Measurements from ENCODE around the gene DDX11. TPM values are rescaled to one million over a fixed set of nuclear protein-coding genes. Genes with fewer than 3 reads are reported as not detected.
"Not testable (repeated sequence)": the region's sequence is repeated elsewhere in the genome, so short reads cannot be mapped to it uniquely, and the experiment has no call there.

DDX11 gene
- polyA plus RNA-seq, 12 donors, result 20.6 to 52.2 (median 30.5) TPM; not detected in 1

GRCh38 chr12:31098363-31098762 is 24.7 kb downstream of the DDX11 start:
- not testable (repeated sequence) for DNase-seq

GRCh38 chr12:31098771-31099170 is 25.1 kb downstream of the DDX11 start:
- not testable (repeated sequence) for DNase-seq

- not testable (repeated sequence) for DNase-seq
Observed at GRCh38 chr12:31099434-31099833, 25.8 kb downstream of the DDX11 start.

GRCh38 chr12:31100503-31101208 is 27.0 kb downstream of the DDX11 start:
- not testable (repeated sequence) for DNase-seq

- not testable (repeated sequence) for DNase-seq
Observed at GRCh38 chr12:31102125-31102524, 28.5 kb downstream of the DDX11 start.

GRCh38 chr12:31102596-31102995 is 28.9 kb downstream of the DDX11 start:
- DNase-seq, result not testable (repeated sequence)

- DNase-seq, result not testable (repeated sequence)
Observed at GRCh38 chr12:31103561-31103975, 29.9 kb downstream of the DDX11 start.

- not testable (repeated sequence) for DNase-seq
Observed at GRCh38 chr12:31104220-31104619, 30.6 kb downstream of the DDX11 start.

- not testable (repeated sequence) for DNase-seq
Observed at GRCh38 chr12:31104773-31105172, 31.1 kb downstream of the DDX11 start.

GRCh38 chr12:31105668-31106067 is 32.0 kb downstream of the DDX11 start:
- DNase-seq, result no peak

- DNase-seq, result no peak
Observed at GRCh38 chr12:31106101-31106803, 32.6 kb downstream of the DDX11 start.

- not testable (repeated sequence) for DNase-seq
Observed at GRCh38 chr12:31109773-31110172, 36.1 kb downstream of the DDX11 start.

- DNase-seq, result not testable (repeated sequence)
Observed at GRCh38 chr12:31110263-31110662, 36.6 kb downstream of the DDX11 start.

GRCh38 chr12:31115092-31115601 is 41.5 kb downstream of the DDX11 start:
- DNase-seq, result not testable (repeated sequence)

- DNase-seq, result not testable (repeated sequence)
Observed at GRCh38 chr12:31116846-31117202, 43.2 kb downstream of the DDX11 start.

GRCh38 chr12:31117203-31118011 is 43.7 kb downstream of the DDX11 start:
- no peak for DNase-seq

- peak; percentile 29 for DNase-seq
Observed at GRCh38 chr12:31118347-31119191, 44.9 kb downstream of the DDX11 start.

GRCh38 chr12:31119192-31119802 is 45.6 kb downstream of the DDX11 start:
- DNase-seq, result no peak

GRCh38 chr12:31119803-31120211 is 46.1 kb downstream of the DDX11 start:
- no peak for DNase-seq

GRCh38 chr12:31120392-31121008 is 46.8 kb downstream of the DDX11 start:
- DNase-seq, result no peak

Data from muscle of arm (tissue), 12 donors.